Heart left ventricle (tissue), 13 donors: ENCODE results near the gene TTN.

ENCODE experiments used
- POLR2A ChIP-seq, 2 donors: fragments of 450-650 bp; IDR thresholded peaks; one replicate each; pipeline ENCODE4 v1.6.1; 2017; ENCODE audit warnings: antibody characterized with exemption in 2 of 2, mild to moderate bottlenecking in 2 of 2, moderate library complexity in 2 of 2
- TF ChIP-seq, protein P1 (sequence below), 12 donors: fragments of 200-600 bp; sonication (generic) in 4 of 12; IDR thresholded peaks; one replicate each; pipeline versions ENCODE4 v1.5.0 to v1.8.0; 2018 to 2022; ENCODE audit warnings: antibody characterized with exemption in 12 of 12, mild to moderate bottlenecking in 5 of 12
- donor health status: ischemic (EF 13 %, LVEDD 7.1; RV severe dilation, severe dysfunction).
- donor health status: DM: no; HTN: yes; CAD: no.
- donor health status: DM: no; HTN: no; CAD: no.
- donor health status: ischemic (EF 25% LVEDD 6.9; RV normal size, moderate dysfunction).
- donor health status: ischemic (EF 25% LVEDD 5.7; RV mildly dilated, moderate dysfunction).
- donor health status: ischemic (EF 35%, LVEDD 5.7; RV mildly dilated, moderate dysfunction).
- donor health status: nonischemic (EF 11% LVEDD 7.7; RV severe dilation, severe dysfunction).
- donor health status: DM: yes; HTN: yes; CAD: no.
- donor health status: PGD.
- donor health status: ischemic (EF 29% LVEDD 5.4; RV normal size, mild dysfunction).
- donor health status: nonischemic (EF 23%, LVEDD 6.1; RV moderate dilation, normal function).

DNA sequence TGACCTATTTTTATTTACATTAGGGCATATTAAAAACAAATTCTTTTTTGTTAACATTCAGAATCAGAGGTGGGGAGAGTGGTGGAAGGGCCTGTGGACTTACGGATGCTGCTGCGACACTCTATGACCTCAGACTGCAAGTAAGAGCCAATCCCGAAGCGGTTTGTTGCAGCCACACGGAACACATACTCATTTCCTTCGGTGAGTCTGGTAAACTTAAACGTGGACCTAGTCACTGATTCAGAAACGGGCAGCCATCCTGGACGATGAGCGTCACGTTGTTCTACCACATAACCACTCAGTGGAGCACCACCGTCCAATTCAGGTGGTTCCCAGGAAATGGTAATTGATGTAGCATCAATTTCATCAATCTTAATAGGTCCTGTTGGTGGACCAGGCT is 265.1 kb downstream of the TTN start:
- no peak for TF ChIP-seq POLR2A (IDR thresholded peaks at IDR 0.05)
- TF ChIP-seq, protein P1, sequence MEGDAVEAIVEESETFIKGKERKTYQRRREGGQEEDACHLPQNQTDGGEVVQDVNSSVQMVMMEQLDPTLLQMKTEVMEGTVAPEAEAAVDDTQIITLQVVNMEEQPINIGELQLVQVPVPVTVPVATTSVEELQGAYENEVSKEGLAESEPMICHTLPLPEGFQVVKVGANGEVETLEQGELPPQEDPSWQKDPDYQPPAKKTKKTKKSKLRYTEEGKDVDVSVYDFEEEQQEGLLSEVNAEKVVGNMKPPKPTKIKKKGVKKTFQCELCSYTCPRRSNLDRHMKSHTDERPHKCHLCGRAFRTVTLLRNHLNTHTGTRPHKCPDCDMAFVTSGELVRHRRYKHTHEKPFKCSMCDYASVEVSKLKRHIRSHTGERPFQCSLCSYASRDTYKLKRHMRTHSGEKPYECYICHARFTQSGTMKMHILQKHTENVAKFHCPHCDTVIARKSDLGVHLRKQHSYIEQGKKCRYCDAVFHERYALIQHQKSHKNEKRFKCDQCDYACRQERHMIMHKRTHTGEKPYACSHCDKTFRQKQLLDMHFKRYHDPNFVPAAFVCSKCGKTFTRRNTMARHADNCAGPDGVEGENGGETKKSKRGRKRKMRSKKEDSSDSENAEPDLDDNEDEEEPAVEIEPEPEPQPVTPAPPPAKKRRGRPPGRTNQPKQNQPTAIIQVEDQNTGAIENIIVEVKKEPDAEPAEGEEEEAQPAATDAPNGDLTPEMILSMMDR (IDR thresholded peaks at IDR 0.05), result no peak
